GM18508 (cell line): ENCODE measurements around the gene LRRK1.

Source experiments
- ATAC-seq: cut with Tn5 transposase; IDR thresholded peaks from one replicate; pipeline ENCODE4 v1.9.1; 2021; ENCODE audit warnings: moderate number of reproducible peaks; ENCODE audit not compliant: insufficient read depth, unreplicated experiment

The LRRK1 gene

DNA sequence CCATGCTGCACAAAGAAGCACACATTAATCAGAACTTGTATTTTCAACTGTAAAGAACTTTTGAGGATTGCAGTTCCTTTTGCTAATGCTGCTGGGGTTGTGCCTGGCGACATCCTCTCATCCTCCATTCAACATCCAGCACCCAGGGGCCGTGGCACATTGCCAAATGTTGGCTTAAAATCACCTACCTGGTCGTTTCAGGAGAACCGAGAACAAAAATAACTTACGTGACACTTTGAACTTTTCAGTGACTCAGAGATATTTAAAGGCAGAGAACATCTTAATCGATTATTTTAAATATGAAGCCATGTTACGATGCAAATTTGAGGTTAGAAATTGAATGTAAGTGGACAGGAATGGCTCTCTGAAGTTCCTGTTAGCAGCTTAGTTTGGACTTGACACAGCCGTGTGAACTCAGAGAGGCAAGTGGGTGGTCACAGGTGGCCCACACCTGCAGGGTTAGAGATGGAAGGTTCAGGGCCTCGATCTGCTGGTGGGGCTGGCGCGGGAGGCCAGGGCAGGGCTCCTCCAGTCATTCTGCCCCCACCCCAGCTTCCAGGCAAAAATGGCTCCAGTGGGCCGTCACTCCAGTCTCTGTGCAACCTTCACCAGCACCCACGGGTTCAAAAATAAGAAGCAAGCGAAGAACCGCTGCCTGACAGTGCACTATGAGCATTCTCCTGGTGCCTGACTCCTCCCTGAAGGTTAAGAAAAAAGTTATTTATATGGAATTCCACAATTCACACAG lies 12.2 kb downstream of the LRRK1 start:
- no peak for ATAC-seq

GRCh38 chr15:100932676-100933348 lies 13.7 kb downstream of the LRRK1 start:
- no peak for ATAC-seq

- ATAC-seq: no peak
Measured at GRCh38 chr15:100934166-100934565, 15.0 kb downstream of the LRRK1 start.

DNA sequence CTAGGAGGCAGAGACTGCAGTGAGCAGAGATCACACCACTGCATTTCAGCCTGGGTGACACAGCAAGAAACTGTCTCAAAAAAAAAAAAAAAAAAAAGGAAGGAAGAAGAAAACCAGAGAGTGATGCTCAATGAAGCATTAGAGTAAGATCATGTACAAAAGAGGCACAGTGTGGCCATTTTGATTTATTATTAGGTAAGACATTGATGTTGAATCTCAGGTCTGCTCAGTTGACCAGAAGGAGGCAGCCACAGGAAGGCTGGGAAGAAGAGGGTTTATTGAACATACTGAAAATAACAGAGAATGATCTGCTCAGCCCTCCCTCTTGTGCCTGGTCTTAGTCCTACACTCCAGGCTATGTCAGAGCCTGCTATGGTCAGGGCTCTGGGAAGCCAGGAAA lies 15.6 kb downstream of the LRRK1 start:
- no peak for ATAC-seq

GRCh38 chr15:100937171-100937570 lies 18.0 kb downstream of the LRRK1 start:
- ATAC-seq: no peak

DNA sequence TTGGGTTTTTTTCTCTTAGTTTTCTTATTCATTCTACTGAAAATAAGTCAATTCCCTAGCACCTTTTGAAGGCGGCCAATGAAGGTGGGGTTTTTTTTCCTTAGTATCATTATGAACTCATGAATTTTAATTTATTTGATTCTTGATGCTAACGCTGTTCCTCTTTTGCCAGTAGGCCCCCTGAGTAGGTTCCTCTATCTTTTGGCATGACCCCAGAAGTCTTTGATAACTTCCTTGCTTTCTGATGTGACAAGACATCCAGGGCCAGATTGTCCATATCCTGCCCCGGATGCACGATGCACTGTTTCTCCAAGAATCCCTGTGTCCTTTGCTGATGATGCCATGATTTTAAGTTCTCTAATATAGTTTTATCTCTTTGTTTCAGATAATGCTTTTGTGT lies 20.6 kb downstream of the LRRK1 start:
- ATAC-seq: no peak

DNA sequence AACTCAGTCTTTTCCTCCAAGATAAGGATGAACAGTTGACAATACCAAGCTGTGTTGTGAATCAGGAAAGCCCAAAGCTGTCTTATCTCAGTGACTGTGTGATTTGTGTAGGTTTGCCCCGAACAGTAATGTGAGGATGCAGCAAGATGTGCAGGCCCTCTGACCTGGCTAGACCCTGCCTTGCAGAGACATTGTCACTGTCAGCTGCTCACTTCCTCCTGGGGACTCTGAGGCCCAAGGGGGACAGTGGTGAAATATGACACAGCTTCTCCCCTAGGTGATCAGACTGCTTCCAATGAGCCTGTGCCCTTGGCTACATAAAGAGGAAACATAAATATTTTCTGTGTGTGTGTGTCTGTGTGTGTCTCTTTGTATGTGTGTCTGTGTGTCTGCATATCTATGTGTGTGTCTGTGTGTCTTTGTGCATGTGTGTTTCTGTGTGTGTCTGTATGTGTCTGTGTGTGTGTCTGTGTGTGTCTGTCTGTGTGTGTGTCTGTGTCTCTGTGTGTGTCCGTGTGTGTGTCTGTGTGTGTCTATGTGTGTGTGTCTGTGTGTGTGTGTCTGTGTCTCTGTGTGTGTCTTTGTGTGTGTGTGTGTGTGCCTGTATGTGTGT lies 21.7 kb downstream of the LRRK1 start:
- peak; percentile 64 for ATAC-seq

DNA sequence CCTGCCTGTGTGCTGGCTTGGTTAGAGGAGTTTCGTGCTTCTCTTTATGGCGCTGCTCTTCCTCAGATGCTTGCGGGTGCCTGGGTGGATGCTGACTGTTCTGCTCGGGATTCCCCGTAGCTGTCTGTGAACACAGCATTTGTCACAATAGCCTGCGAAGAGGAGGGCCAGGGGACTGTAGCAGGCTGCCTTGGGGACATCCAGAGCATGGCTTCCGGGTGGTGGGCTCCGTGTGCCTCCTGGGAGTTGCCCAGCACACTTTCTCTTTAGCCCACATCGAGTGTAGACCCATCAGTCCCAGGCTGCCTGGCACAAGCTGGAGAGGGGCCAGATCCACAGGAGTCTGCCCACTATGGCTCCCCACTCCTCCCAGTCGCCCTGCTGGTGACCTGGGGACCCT lies 22.4 kb downstream of the LRRK1 start:
- peak; percentile 41 for ATAC-seq

- no peak for ATAC-seq
Measured at GRCh38 chr15:100942656-100943425, 23.7 kb downstream of the LRRK1 start.

DNA sequence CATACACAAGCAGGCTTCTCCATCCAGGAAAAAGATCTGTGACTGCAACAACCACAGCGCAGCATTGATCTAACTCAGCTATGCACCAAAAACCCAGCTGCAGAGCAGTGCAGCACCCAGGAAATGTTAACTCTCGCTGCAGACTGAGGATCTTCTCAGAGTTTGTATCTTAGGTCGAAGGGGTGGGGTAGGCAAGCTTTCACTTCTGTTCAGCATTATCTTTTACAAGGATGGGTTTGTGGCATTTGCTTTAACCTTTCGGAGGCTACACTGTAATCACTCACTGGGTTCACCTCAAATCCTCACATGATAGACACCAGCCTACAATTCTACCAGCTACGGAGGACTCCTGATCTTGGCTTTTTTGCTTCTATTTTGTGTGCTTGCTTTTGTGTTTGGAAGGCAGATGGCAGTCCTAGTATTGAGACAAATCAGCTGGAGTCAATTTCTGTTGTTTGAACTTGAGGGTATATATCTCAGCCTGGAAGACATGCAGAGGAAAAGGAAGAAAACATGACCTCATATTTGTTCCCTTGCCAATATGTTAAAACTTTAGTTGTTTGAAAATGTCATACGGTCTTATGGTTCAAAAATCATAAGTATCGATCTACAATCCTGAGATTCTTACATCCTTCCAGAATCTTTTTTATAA lies 25.2 kb downstream of the LRRK1 start:
- ATAC-seq: no peak

DNA sequence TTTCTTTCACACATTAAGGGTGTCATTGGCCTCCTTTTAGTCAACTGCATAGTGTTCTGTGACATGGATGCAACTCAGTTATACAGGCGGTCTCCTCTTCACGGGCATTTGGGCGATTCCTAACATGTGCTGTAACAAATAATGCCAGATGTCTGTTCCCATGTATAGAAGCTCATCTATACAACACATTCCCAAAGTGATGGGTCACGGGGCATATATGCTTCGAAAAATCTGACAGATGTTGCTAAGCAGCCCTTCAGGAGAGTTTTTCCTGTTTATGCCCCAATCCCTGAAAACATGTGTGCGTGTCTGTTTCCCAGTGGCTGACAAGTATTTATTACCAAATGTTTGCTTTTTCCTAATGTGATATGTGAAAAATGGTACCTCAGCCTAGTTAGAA lies 25.8 kb downstream of the LRRK1 start:
- ATAC-seq: no peak

- ATAC-seq: no peak
Measured at GRCh38 chr15:100947760-100948429, 28.7 kb downstream of the LRRK1 start.

DNA sequence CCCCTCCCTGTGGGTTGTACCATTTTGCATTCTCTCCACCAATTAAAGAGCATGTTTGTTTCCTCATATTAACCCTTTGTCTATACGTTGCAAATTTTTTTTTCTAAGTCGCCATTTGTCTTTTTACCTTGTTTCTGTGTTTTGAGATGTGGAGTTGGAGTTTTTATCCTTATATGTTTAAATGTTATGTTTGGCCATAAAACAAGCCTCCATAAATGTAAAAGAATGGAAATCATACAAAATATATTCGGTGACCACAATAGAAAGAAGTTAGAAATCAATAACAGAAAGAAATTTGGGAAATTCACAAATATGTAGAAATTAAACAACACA lies 29.2 kb downstream of the LRRK1 start:
- no peak for ATAC-seq

DNA sequence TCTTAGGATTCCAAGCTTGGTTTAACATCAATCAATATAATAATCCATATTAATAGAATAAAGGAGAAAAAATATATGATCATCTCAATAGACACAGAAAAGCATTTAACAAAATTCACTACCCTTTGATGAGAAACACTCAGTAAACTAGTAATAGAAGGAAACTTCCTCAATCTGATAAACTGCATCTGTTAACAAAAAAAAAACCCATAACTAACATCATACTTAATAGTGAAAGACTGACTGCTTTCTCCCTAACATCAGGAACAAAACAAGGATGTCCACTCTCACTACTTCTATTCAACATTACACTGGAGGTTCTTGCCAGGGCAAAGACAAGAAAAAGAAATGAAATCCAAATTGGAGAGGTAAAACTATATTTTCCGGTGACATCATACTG lies 30.5 kb downstream of the LRRK1 start:
- no peak for ATAC-seq

DNA sequence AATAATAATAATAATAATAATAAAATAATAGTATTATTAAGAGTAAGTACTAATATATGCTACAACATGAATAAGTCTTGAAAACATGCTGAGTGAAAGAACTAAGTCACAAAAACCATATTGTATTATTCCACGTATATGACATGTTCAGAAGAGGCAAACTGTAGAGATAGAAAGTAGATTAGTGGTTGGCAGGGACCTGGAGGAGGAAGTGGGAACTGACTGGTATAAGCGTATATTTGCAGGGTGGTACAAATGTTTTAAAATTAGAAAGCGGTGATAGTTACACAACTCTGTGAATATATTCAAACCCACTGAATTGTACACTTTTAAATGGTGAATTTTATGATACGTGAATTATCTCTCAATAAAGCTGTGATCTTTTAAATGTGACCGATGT lies 32.8 kb downstream of the LRRK1 start:
- ATAC-seq: no peak

- no peak for ATAC-seq
Measured at GRCh38 chr15:100952566-100952965, 33.4 kb downstream of the LRRK1 start.

- ATAC-seq: peak; percentile 48
Measured at GRCh38 chr15:100958326-100959065, 39.3 kb downstream of the LRRK1 start.

DNA sequence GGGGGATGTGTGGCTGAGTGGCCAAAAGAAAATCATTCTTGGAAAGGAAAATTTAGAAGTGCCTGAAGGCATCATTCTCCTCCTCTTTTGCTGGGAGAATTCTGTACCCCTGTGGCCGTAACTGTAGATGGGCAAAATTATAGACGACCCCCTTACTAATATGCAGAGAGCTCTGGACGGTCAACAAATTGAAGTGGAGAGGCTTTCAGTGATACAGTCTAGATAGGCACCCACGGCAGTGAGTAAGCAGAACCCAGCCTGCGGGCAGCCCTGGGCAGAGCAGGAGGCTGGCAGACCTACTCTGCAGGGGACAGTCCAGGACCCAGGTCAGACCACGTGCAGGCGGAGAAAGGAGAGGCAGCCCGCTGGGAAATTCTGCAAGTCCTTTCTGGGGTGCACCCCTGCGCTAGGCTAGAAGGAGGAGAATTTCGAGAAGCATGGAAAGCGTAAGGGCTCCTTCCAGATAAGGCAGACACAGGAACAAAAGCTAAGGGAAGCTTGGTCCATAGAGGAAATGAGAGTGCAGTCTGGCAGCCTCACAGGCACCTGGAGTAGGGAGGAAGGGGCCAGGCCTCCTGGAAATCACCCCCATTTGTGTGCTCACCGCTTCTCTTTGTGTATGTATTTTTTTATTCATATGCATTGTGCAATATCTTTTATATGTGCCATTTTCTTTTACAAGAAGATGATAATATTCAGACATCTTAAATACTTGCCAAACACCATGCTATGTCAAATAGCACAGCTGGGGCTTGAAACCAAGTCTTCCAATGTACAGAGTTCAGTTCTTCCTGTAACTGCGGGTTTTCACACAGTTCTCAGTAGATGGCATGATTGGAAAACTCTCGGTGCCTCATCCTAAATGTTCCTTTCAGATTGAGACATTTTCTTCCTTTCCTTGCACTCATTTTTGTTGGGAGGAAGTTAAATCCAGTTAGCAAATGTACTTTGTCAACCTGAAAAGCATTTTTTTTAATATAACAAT lies 40.2 kb downstream of the LRRK1 start:
- no peak for ATAC-seq
